ENCODE measurements around the gene GRAMD1A.
"Not testable (repeated sequence)": the region's sequence is repeated elsewhere in the genome, so short reads cannot be mapped to it uniquely, and the experiment has no call there.

The GRAMD1A gene

DNA sequence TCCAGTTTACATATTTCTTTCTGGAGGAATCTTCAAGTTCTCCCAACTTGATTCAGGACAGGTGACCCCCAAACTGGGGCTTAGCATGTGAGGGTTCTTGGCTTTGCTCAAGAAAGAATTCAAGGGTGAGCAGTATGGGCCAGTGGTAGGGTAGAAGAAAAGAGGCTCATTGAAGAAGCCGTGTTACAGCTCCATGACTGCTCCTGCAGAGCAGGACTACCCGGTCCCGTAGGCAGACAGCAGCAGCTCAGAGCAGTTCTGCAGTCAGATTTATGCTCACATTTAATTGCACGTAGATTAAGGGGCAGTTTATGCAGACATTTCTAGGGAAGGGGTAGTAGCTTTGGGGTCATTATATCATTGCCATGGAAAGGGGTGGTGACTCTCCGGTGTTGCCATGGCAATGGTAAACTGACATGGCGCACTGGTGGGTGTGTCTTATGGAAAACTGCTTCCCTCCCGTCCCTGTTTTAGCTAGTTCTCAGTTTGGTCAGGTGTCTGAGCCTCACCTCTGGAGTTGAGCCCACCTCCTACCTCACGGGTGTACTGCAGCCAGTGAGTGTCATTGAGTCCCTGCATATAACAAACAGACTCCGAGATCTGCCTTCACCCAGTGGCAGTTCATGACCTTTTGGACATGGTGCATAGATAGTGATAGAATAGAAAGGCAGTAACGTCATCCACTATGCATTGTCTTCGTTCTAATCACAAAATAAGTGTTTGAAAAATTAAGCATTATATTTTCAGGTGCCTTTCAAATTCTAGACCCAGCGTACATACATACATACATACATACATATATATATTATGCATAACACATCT, 20.1 kb upstream of the GRAMD1A start:
- no peak for DNase-seq (ENCODE audit: low spot score)

DNA sequence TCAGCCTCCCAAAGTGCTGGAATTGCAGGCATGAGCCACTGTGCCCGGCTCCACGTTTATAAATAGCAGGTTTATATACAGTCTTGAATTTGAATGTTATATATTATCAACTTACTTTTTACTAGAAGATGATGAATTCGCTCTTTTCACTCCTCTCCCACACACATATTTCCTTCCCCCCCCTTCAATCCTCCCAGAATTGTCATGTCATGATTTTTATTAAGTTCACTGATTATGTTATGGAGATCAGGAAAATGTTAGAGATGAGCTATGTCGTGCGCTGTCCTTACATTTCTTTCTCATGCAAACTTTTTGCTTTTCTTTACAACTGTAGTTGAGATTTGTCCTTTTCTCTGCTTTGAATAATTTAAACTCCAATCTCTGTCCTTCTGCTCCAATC, 17.8 kb upstream of the GRAMD1A start:
- no peak for DNase-seq (ENCODE audit: low spot score)

DNA sequence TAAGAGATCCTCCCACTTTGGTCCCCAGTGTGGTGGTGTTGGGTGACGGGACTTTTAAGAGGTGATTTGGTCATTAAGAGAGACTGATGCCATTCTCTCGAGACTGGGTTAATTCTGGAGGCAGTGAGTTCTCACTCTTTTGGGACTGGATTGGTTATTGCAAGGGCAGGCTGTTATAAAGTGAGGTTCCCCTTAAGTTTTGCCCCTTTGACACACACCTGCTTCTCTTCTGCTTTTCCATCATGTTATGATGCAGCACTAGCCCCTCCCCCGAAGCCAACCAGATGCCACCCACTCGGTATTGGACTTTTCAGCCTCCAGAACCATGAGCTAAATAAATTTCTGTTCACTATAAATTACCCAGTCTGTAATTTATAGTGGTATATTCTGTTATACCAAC, 16.3 kb upstream of the GRAMD1A start:
- no peak for DNase-seq (ENCODE audit: low spot score)

DNA sequence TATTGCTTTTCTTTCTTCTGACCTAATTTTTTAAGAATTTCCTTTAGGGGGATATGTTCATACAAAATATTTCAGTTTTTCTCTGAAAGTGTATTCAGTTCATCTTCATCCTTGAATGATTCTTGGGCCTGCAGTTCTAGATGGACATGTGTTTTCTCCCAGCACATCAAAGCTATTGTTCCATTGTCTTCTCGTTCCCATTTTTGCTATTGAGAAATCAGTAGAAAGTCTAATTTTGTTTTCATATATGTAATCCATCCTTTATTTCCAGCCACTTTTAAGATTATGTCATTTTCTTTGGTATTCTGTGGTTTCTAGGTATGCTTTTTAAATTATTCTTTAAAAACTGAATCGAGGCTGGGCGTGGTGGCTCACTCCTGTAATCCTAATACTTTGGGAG, 15.8 kb upstream of the GRAMD1A start:
- no peak for DNase-seq (ENCODE audit: low spot score)

DNA sequence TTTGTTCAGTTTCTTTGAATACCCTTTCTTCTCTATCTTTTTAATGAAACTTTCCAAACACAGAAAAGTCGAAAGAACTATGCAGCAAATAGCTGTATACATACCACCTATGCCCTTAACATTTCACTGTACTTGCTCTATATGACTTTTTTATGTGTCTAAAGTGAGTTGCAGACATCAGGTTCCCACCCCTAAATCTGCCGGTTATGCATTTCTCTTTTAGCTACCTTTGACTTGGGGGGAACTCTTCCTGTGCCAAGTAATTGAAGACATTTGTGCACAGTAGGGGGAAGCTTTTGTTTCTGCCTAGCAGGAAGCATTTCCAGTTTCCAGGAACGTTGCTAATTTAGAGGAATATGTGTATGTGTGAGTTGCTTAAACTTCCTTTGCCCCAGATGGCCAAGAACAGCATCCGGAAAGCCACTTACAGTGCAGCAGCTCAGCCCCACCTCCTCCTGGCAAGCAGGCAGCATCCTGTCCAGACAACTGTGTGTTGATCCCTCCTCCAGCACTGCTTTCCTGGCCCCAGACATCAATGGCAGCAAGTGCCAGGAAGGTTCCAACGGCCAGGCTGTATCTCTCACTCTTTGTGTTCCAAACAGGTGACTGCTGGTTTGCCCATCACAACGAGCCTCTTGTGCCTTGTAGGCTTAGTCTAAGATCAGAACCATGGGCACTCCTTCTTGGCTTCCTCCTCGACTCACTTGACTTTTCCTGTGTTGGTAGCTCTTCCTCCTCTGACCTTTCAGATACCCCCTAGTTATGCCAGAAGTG, 14.7 kb upstream of the GRAMD1A start:
- DNase-seq (ENCODE audit: low spot score): peak; percentile 43

DNA sequence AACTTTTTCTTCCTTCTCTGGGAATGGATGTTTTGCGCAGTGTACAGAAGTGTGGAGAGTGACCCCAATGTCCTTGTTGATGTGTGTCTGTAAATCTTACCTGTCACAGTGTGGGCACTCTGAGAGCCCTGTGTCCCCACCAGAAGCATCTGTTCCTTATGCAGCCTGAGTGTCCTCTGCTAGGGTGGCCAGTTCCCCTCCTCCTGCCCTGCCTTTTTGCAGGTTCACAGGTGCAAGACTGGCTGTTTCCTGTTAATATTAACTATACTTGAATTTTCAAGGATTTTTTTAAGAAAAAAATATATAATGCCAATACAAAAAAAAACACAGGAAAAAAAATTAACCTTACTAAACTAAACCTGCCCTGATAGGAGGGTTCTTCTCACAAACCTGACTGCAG, 12.0 kb upstream of the GRAMD1A start:
- DNase-seq (ENCODE audit: low spot score): no peak

DNA sequence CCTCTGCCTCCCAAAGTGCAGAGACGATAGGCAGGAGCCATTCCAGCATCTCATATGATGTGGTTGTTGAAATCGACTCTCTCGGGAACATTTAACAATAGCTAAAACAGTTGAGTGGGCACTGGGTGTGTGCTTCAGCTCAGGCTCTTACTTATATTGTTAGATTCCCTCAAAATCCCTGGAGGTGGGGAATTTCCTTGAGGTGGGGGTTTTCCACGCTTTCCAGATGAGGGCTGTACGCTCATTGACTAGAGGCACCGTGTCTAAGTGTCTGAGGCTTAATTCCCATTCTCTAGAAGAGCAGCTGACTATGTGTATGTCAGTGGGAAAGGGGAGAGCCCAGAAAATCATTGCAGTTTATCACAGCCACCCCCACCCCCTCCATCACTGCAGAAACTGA, 10.8 kb upstream of the GRAMD1A start:
- DNase-seq (ENCODE audit: low spot score): no peak

DNA sequence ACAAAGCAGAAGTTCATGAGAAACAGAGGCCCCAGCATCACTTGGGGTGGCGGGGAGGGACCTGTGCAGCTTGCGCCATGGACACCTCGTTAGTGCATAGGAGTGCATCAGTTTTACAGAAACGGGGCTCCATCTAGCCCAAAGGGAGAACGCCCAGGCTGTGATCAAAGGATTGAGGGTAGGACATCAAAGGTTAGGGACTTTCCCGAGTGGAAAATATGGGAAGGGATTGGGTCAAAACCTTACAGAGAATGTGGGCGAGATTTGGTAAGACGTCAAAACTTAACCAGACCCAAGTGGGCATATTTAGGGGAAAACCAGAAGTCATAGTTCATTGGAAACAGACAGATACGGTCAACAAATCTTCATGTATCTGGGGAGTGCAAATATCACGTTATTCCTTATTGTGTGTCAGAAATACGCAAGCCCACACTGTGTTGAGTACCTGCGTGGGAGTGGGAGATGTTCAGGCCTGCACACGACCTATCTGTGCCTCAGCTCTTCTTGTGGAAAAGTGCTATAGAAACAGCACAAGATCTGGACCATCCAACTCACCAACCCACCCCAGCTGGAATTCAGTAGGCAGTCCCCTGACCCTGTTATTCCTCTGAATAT, 9.4 kb upstream of the GRAMD1A start:
- no peak for DNase-seq (ENCODE audit: low spot score)

DNA sequence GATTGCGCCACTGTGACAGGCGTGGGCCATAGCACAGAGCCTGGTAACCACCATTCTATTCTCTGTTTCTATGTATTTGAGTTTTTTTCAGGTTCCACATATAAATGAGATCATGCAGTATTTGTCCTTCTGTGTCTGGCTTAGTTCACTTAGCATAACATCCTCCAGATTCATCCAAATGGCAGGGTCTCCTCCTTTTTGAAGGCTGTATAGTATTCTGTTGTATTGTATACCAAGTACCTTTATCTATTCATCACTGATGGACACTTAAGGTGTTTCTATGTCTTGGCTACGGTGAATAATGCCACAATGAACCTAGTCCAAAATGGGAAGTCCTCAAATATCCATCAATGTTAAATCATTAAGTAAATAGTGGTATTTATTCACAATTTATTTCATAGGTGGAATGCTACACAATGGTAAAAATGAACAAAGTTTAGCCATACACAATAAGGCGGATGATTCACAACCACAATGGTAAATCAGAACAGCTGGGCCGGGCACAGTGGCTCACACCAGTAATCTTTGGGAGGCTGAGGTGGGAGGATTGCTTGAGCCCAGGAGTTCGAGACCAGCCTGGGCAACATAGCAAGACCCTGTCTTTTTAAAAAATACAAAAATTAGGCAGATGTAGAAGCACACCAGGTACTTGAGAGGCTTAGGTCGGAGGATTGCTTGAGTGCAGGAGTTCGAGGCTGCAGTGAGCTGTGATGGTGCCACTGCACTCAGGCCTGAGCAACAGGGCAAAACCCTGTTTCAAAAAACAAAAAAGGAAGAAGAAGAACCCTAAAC, 8.4 kb upstream of the GRAMD1A start:
- DNase-seq (ENCODE audit: low spot score): no peak

DNA sequence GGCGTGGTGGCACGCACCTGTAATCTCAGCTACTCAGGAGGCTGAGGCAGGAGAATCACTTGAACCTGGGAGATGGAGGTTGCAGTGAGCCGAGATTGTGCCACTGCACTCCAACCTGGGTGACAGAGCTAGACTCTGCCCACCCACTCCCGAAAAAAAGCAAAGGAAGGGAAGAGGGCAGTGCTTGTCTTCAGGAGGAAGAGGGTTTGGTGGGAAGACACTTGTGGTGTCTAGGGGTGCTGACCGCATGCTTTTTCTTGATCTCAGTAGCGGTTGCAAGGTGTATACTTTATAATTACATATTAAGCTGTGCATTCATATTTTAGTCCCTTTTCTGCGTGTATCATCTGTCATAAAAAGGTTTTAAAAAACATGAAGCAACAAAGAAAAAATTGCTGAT, 7.5 kb upstream of the GRAMD1A start:
- DNase-seq (ENCODE audit: low spot score): not testable (repeated sequence)

DNA sequence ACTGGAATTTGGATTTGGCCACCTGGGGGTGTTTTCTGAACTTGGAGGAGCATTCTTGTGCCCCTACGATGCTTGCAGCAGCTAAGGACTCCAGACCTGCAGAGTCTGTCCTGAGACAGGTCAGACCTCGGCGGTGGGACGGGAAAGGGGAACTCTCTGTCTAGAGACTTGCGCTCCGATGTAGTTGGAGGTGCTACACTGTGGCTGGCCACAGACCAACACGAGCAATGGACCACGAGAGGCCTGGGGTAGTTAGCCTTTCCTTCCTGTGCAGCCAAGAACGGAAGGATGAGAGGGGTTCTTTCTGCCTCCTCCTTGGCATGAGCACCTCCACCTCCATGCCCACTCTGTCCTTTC, 5.9 kb upstream of the GRAMD1A start:
- no peak for DNase-seq (ENCODE audit: low spot score)

DNA sequence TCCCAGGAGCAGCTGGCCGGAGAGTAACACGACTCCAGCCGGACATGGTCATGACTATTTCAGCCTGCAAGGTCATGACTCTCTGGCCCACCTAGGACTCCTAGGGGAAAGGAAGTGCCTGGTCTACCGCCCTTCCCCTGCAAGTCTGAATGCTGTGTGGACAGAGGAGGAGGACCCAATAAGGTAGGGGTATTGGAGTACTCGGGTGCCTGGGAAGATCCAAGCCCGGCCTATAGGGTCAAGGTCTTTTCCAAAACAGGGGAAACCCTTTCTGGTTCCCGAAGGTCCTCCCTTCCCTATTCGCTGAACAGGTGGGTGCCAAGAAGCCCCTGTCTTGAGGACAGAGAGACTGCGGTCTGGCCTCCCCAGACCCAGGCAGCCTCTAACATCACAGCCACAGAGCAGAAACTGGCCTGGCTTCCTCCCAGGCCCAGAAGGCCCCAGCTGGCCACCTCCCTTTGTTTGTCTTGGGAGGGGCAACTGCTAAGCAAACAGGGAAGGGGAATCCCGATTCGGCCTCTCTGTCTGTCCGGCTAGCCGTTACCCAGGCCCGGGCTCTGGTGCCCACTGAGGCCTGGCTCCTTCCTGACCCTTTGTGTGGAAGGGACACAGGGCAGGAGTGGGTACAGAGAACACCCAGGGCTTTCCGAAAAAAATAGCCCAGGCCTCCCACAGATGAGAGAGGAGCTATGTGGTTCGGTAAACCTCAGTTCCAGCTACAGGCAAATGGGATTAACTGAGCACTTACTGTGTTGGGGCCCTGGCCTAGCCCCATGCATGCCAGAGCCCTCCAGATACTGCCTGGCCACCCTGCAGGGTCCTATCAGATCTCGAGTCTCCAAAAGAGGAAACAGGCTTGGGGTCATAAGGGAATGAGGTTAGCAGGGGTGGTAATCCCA, 5.2 kb upstream of the GRAMD1A start:
- no peak for DNase-seq (ENCODE audit: low spot score)

DNA sequence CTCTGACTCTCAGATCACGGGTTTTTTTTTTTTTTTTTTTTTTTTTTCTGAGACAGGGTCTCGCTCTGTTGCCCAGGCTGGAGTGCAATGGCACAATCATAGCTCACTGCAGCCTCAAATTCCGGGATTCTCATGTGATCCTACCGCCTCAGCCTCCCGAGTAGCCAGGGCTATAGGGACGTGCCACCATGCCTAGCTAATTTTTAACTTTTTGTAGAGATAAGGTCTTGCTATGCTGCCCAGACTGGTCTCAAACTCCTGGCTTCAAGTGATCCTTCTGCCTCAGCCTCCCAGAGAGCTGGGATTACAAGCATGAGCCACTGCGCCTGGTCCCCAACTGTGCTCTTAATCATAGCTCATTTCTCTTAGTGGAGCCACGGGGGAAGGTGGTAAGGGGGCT, 4.6 kb upstream of the GRAMD1A start:
- DNase-seq (ENCODE audit: low spot score): no peak

DNA sequence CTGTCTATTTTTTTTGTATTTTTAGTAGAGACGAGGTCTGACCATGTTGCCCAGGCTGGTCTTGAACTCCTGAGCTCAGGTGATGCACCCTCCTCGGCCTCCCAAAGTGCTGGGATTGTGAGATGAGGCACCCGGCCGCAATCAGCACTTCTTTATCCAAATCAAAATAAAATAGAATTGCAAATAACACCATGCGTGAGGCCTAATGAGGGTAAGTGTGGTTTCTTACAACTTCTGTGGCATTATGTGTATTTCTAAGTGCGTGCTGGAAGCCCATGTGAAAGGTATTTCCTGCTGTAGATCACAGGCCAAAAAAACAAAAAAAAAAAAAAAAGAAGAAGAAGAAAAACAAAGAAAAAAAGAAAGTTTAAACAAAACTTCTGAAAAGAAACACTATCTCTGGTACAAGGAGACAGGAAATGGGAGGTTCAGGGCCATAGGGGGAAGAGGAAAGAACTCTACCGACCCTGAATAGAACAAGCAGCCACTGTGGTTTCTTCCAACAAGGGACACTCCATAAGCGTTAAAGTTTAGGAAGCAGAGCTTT, 3.0 kb upstream of the GRAMD1A start:
- no peak for DNase-seq (ENCODE audit: low spot score)

DNA sequence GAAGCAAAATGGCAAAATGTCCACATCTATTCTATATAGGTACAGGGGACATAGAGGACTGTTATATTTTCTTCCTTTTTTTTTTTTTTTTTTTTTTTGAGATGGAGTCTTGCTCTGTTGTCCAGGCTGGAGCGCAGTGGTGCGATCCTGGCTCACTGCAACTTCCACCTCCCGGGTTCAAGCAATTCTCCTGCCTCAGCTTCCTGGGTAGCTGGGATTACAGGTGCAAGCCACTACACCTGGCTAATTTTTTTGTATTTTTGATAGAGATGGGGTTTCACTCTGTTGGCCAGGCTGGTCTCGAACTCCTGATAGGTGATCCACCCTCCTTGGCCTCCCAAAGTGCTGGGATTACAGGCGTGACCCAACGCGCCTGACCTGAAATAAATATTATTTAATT, 1.9 kb upstream of the GRAMD1A start:
- DNase-seq (ENCODE audit: low spot score): not testable (repeated sequence)

DNA sequence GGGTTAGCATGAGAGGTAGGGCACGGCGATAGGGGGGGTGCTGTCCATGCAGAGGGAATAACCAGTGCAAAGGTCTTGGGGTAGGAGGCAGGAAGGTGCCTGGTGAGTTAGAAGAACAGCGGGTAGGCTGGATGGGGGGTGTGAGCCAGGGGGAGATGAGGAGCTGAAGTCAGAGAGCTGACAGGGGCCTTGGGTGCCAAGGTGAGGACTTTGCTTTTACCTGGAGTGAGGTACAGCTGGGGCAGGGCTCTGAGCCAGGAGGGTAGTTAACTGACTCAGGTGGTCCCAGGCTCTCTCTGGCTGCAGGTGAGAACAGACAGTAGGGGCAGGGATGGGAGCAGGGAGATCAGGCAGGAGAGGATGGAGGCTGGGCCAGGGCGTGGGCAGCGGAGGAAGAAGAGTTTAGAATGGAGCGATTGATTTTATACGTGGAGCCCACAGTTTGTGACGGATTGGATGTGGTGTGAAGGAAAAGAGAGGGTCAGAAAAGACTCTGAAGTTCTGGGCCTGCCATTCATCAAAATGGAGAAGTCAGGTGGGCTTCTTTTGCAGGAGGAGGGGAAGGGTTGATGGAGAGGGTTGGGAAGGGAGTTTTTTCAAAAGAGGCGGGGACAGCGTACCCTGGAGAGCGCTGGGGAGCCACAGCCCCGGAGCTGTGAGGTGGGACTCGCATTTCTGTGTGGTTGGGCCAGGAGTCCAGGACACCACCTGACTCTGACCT, 1.2 kb upstream of the GRAMD1A start:
- no peak for DNase-seq (ENCODE audit: low spot score)

DNA sequence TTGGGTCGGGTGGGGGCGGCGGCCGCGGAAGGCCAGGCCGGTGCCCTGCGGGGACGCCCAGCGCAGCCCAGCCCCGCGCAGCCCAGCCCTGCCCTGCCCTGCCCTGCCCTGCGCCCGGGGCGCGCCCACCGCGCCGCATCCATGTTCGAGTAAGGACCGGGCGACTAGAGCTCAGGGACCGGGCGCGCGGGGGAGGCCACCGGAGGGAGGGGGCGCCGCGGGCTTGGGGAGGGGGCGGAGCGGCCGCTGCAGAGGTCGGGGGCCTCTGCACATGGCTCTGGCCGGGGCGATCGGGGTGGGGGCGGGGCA, 169 bp downstream of the GRAMD1A start:
- DNase-seq (ENCODE audit: low spot score): no peak

DNA sequence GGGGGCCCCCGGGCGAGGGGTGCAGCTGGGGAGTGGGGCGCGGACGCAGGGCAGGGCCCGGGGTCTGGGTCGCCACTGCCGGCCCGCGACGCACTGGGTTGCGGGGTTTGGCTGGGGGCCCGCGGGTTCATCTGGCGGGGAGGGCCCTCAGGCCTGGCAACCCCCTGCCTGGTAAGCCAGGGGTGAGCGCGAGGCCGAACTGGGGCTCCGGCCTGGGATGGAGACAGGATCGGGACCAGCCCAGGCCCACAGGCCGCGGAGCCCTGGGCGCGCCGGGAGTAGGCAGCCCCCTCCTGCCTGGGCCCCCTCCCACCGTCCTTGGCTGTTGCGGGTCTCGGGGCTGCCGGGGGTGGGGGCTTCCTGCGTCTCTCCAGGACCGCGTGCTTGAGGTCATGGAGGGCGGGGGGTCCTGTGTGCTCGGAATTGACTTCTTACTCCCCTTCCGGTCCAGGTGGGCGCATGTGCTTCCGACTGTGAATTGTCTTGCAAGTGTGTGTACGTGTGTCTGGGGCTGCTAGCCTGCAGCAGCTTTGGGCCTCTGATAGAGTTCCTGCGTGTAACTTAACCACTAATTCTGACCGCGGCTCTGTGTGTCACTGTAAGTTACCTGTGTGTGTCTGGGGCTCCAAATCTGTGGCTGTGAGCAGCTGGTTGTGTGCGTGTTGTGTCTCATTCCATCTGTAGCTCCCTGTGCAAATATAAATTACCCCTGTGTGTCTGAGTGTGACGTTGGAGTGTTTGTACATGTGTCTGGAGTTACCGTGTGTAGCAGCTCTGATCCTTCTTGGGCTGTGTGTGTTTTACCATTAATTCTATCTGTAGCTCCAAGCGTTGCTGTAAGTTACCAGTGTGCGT, 751 bp downstream of the GRAMD1A start:
- DNase-seq (ENCODE audit: low spot score): peak; percentile 73

DNA sequence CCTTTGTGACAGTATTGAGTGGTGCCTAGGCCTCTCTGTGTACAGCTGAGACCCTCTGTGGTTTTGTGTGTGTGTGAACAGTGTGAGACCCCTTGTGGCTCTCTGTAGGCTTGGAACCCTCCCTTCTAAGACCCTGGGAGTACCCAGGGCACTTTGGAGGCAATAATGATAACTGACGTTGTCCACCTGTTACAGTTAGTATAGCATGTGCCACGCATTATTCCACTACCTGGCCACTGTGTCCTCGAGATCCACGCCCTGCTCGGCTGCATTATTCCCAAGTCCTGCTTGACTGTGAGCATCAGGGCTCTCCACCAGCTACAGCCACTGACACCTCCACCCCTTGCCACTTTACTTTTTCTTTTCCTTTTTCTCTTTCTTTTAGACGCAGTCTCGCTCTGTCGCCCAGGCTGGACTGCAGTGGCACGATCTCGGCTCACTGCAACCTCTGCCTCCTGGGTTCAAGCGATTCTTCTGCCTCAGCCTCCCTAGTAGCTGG, 2.0 kb downstream of the GRAMD1A start:
- DNase-seq (ENCODE audit: low spot score): no peak
